WTC11 (cell line): ENCODE measurements around the gene OVOL2.

ENCODE experiments used
- ATF3 ChIP-seq: sonication (generic); formaldehyde crosslinking; conservative IDR thresholded peaks from 2 replicates; pipeline ENCODE4 v1.8.1; 2022; ENCODE audit warnings: mild to moderate bottlenecking, missing genetic modification reagents
- CTCF ChIP-seq: fragments of 200-600 bp; IDR thresholded peaks from 2 replicates; pipeline ENCODE4 v1.8.0; 2022; ENCODE audit warnings: antibody characterized with exemption
- ELF4 ChIP-seq: sonication (generic); formaldehyde crosslinking; IDR thresholded peaks from 2 replicates; pipeline ENCODE4 v1.8.1; 2022; ENCODE audit warnings: low read depth, mild to moderate bottlenecking, moderate library complexity, missing genetic modification reagents
- JUN ChIP-seq: sonication (generic); formaldehyde crosslinking; IDR thresholded peaks from 2 replicates; pipeline ENCODE4 v1.8.0; 2023; ENCODE audit warnings: mild to moderate bottlenecking, missing genetic modification reagents
- MLX ChIP-seq: sonication (generic); formaldehyde crosslinking; IDR thresholded peaks from 2 replicates; pipeline ENCODE4 v1.8.1; 2023; ENCODE audit warnings: mild to moderate bottlenecking, missing genetic modification reagents, moderate library complexity
- MXD4 ChIP-seq: fragments of 250-450 bp; sonication (Bioruptor Pico); IDR thresholded peaks from 2 replicates; pipeline ENCODE4 v1.8.0; 2021; ENCODE audit warnings: mild to moderate bottlenecking, moderate library complexity, borderline replicate concordance
- NFATC4 ChIP-seq: fragments of 250-450 bp; sonication (Bioruptor Pico); IDR thresholded peaks from 2 replicates; pipeline ENCODE4 v1.9.0; 2021; ENCODE audit warnings: mild to moderate bottlenecking
- RORB ChIP-seq: fragments of 250-450 bp; sonication (Bioruptor Pico); IDR thresholded peaks from 2 replicates; pipeline ENCODE4 v1.9.0; 2021; ENCODE audit warnings: mild to moderate bottlenecking
- TEAD4 ChIP-seq: sonication (generic); formaldehyde crosslinking; IDR thresholded peaks from 2 replicates; pipeline ENCODE4 v1.8.0; 2022; ENCODE audit warnings: mild to moderate bottlenecking, missing genetic modification reagents
- ZBTB21 ChIP-seq: sonication (generic); formaldehyde crosslinking; IDR thresholded peaks from 2 replicates; pipeline ENCODE4 v1.8.1; 2023; ENCODE audit warnings: mild to moderate bottlenecking, missing genetic modification reagents, borderline replicate concordance

- TF ChIP-seq CTCF (no peak), ATF3 (CRISPR knock-in tag) (no peak), TEAD4 (no peak), ELF4 (CRISPR knock-in tag) (no peak), JUN (CRISPR knock-in tag) (no peak), MLX (CRISPR knock-in tag) (no peak), RORB (CRISPR knock-in tag) (no peak), ZBTB21 (CRISPR knock-in tag) (no peak), MXD4 (CRISPR knock-in tag) (no peak), NFATC4 (CRISPR knock-in tag) (no peak)
Observed at GRCh38 chr20:18030020-18030419, 27.7 kb downstream of the OVOL2 start.
